GM19395 (cell line): ENCODE measurements around the gene SESTD1.
"Not testable (repeated sequence)": the region's sequence is repeated elsewhere in the genome, so short reads cannot be mapped to it uniquely, and the experiment has no call there.

ENCODE experiments used
- ATAC-seq: cut with Tn5 transposase; IDR thresholded peaks from one replicate; pipeline ENCODE4 v1.9.1; 2021; ENCODE audit warnings: mild to moderate bottlenecking, moderate library complexity; ENCODE audit not compliant: unreplicated experiment

SESTD1 gene

GRCh38 chr2:179239838-179240237 lies 24.8 kb downstream of the SESTD1 start:
- no peak for ATAC-seq

- ATAC-seq, result peak; percentile 79
Observed at GRCh38 chr2:179239195-179239594, 25.4 kb downstream of the SESTD1 start.

- ATAC-seq, result no peak
Observed at GRCh38 chr2:179238027-179238426, 26.6 kb downstream of the SESTD1 start.

GRCh38 chr2:179237209-179237946 lies 27.3 kb downstream of the SESTD1 start:
- no peak for ATAC-seq

GRCh38 chr2:179235463-179236108 lies 29.0 kb downstream of the SESTD1 start:
- no peak for ATAC-seq

- no peak for ATAC-seq
Observed at GRCh38 chr2:179234658-179235240, 29.9 kb downstream of the SESTD1 start.

GRCh38 chr2:179233626-179234430 lies 30.8 kb downstream of the SESTD1 start:
- no peak for ATAC-seq

GRCh38 chr2:179233083-179233490 lies 31.5 kb downstream of the SESTD1 start:
- ATAC-seq, result no peak

- ATAC-seq, result no peak
Observed at GRCh38 chr2:179226961-179227259, 37.7 kb downstream of the SESTD1 start.

- ATAC-seq, result no peak
Observed at GRCh38 chr2:179226203-179226960, 38.2 kb downstream of the SESTD1 start.

- no peak for ATAC-seq
Observed at GRCh38 chr2:179224361-179224760, 40.3 kb downstream of the SESTD1 start.

- ATAC-seq, result no peak
Observed at GRCh38 chr2:179222076-179222475, 42.6 kb downstream of the SESTD1 start.

GRCh38 chr2:179218848-179219594 lies 45.6 kb downstream of the SESTD1 start:
- ATAC-seq, result peak; percentile 94

GRCh38 chr2:179214671-179215070 lies 50.0 kb downstream of the SESTD1 start:
- not testable (repeated sequence) for ATAC-seq

GRCh38 chr2:179211355-179211754 lies 53.3 kb downstream of the SESTD1 start:
- no peak for ATAC-seq

- ATAC-seq, result not testable (repeated sequence)
Observed at GRCh38 chr2:179208277-179208676, 56.4 kb downstream of the SESTD1 start.

- ATAC-seq, result no peak
Observed at GRCh38 chr2:179207047-179207446, 57.6 kb downstream of the SESTD1 start.

GRCh38 chr2:179201869-179202268 lies 62.8 kb downstream of the SESTD1 start:
- ATAC-seq, result no peak

GRCh38 chr2:179195926-179196590 lies 68.6 kb downstream of the SESTD1 start:
- ATAC-seq, result not testable (repeated sequence)
